AG04449 (cell line): ENCODE results near the gene URB2.

ENCODE experiments used
- CTCF ChIA-PET: fragments of 350-600 bp; formaldehyde crosslinking; extraction: SDS; loops from one replicate; lab custom pipeline; 2021; ENCODE audit warnings: antibody characterized with exemption; lab: Yijun Ruan, JAX
- POLR2A ChIA-PET: fragments of 400-600, 350-600 bp; formaldehyde crosslinking; extraction: SDS; loops from one replicate; lab custom pipeline; 2020; ENCODE audit warnings: antibody characterized with exemption, inconsistent platforms; lab: Yijun Ruan, JAX
- DNase-seq: peaks from one replicate; pipeline ENCODE4 v3.0.0-alpha.2; 2010; ENCODE audit warnings: low read depth, low spot score
- H3K4me3 ChIP-seq: 2 replicates; pipeline ENCODE4 v1.5.1; 2011; ENCODE audit warnings: low read depth, mild to moderate bottlenecking, control low read depth, low read length
- TF ChIP-seq, protein P1 (sequence below): IDR thresholded peaks from one replicate; pipeline ENCODE4 v1.5.1; 2011; ENCODE audit warnings: mild to moderate bottlenecking, moderate library complexity, low read length, control low read depth, inconsistent platforms; ENCODE audit not compliant: insufficient read depth; ENCODE audit errors: missing control alignments

Gene URB2

DNA sequence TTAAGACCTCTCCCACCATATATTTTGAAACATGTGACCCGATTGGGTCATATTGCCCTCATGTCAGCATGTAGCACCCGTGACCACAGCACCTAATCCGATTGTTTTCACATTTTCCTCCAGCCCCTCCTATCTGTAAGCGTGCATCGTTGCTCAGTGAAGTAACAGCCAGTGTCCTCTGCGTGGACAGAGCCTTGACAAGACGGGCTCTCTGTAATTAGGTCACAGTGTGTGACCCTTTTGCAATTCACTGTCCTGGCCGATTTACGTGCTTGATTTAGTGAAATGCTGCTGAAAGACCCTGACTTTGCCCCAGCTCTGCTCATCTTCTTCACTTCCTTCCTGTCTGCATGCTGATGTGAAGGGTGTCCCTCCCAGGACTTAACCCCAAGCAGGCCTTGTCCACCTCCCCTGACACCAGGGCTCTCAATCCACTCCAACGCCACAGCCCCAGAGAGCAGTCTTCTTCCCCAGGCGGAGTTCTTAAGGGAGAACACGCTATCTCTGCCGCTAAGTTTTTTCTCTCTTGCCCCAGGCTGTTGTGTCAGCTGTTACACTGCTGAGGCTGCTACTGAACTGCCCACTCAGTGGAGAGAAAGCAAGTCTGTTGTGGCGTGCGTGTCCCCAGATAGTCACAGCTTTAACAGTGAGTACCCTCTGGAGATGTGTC lies 19.4 kb downstream of the URB2 start:
- H3K4me3 ChIP-seq, result no peak overlapping the region
- CTCF ChIA-PET, result interaction anchor here (1.2 to 2.5 kb wide), 2 partner anchors 11 to 15 kb away, joined by 3 to 9 read pairs; no protein-coding TSS in a partner anchor
- DNase-seq, result no peak
- POLR2A ChIA-PET, result no interaction called here
- TF ChIP-seq, protein P1, sequence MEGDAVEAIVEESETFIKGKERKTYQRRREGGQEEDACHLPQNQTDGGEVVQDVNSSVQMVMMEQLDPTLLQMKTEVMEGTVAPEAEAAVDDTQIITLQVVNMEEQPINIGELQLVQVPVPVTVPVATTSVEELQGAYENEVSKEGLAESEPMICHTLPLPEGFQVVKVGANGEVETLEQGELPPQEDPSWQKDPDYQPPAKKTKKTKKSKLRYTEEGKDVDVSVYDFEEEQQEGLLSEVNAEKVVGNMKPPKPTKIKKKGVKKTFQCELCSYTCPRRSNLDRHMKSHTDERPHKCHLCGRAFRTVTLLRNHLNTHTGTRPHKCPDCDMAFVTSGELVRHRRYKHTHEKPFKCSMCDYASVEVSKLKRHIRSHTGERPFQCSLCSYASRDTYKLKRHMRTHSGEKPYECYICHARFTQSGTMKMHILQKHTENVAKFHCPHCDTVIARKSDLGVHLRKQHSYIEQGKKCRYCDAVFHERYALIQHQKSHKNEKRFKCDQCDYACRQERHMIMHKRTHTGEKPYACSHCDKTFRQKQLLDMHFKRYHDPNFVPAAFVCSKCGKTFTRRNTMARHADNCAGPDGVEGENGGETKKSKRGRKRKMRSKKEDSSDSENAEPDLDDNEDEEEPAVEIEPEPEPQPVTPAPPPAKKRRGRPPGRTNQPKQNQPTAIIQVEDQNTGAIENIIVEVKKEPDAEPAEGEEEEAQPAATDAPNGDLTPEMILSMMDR, result no peak

DNA sequence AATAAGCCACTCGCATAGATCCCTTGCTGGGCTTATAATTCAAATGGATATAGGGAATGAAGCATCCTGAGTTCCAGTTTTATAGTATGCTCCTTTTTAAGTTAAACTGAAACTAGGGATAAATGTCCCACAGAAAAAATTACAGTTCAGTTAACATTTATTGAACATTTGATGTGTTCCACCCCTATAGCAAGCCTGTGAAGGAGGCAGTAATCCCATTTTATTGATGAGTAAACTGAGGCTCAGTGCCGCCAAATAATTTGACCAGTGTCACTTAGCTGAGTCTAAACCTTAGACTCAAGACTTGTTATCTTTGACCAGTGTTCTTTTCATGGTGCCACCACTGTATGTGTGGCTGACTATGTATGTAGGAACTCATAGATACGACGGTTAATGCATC lies 22.4 kb downstream of the URB2 start:
- TF ChIP-seq, protein P1, result no peak
- DNase-seq, result no peak
- no peak overlapping the region for H3K4me3 ChIP-seq
- ChIA-PET CTCF (interaction anchor here (2.0 kb wide), 1 partner anchor 13 kb away, joined by 16 read pairs; no protein-coding TSS in a partner anchor), POLR2A (no interaction called here)

DNA sequence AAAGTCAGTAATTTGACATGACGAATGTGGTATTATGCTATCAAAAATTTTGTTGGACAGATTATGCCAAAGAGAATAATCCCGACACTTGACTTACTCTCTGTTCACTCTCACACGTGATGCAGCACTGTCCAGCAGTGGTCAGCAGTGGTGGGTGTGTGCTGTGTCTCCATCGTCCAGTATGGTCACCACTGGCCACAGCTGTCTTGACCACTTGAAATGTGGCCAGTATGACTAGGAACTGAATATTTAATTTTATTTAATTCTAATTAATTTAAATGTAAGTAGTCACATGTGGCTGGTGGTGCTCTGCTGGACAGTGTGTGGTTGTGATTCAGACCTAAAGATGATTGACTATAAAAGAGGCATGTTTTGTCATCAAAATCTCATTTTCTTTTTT lies 24.0 kb downstream of the URB2 start:
- TF ChIP-seq, protein P1, result no peak
- ChIA-PET CTCF (interaction anchor here (2.0 to 3.2 kb wide), 2 partner anchors 11 kb away, joined by 16 to 17 read pairs; no protein-coding TSS in a partner anchor), POLR2A (no interaction called here)
- DNase-seq, result no peak
- no peak overlapping the region for H3K4me3 ChIP-seq

DNA sequence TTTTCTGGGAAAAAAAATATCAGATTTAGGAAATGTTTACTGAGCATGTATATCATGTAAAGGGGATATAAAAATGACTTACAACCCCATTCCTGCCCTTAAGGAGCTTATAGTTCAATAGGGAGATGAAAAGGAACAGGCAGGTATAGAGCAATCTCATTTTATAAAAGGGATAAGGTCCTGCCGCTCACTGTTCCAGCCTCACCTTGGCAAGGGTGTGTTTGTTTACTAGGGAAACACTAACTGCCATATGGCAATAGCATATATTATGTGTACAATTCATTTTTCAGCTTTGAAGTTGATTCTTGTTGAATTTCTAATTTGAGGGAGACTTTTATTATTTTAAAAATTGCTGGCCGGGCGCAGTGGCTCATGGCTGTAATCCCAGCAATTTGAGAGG lies 25.5 kb downstream of the URB2 start:
- ChIA-PET CTCF (interaction anchor here (1.0 to 3.2 kb wide), 2 partner anchors 9 to 11 kb away, joined by 3 to 17 read pairs; no protein-coding TSS in a partner anchor), POLR2A (no interaction called here)
- no peak overlapping the region for H3K4me3 ChIP-seq
- TF ChIP-seq, protein P1, result no peak
- DNase-seq, result no peak

DNA sequence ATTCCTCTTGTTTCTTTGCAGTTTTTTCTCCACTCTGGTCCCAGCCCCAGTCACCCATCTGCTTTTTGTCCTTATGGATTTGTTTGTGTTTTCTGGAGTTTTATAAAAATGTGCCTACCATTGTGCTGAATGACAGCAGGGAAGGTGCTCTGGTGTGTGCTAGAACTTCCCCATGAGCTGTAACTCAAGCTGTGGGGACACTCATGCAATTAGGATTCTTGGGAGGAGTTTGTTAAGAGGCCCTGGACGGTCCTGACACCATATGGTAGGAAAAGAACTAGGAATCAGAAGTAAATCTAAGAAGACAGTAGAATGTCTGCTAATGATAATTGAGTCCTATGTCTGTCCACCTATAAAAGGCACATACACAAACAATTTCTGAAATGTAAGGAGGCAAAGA lies 27.4 kb downstream of the URB2 start:
- POLR2A ChIA-PET, result no interaction called here
- DNase-seq, result no peak
- no peak overlapping the region for H3K4me3 ChIP-seq
- TF ChIP-seq, protein P1, result no peak
- CTCF ChIA-PET, result no interaction called here

DNA sequence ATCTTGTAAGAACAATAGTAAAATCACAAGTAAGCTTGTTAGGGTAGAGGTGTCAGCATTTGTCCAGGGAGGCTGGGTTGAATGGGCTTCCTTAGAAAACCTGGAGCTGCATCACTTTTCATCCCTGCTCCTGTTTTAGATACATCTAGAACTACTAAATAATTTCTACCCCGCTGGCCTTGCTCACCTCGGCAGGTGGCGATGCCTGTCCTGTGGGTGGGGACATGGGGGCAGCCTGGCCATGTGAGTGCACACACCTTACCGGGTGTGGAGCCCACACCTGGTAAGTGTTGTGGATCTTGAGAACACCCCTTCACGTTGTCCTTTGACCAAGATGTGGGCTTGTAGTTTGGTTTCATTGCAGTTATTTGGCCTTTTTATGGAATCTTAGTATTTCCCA lies 29.7 kb downstream of the URB2 start:
- POLR2A ChIA-PET, result no interaction called here
- DNase-seq, result no peak
- TF ChIP-seq, protein P1, result no peak
- CTCF ChIA-PET, result no interaction called here
- no peak overlapping the region for H3K4me3 ChIP-seq
